Measurements from ENCODE around the gene TMEM107.

The TMEM107 gene

DNA sequence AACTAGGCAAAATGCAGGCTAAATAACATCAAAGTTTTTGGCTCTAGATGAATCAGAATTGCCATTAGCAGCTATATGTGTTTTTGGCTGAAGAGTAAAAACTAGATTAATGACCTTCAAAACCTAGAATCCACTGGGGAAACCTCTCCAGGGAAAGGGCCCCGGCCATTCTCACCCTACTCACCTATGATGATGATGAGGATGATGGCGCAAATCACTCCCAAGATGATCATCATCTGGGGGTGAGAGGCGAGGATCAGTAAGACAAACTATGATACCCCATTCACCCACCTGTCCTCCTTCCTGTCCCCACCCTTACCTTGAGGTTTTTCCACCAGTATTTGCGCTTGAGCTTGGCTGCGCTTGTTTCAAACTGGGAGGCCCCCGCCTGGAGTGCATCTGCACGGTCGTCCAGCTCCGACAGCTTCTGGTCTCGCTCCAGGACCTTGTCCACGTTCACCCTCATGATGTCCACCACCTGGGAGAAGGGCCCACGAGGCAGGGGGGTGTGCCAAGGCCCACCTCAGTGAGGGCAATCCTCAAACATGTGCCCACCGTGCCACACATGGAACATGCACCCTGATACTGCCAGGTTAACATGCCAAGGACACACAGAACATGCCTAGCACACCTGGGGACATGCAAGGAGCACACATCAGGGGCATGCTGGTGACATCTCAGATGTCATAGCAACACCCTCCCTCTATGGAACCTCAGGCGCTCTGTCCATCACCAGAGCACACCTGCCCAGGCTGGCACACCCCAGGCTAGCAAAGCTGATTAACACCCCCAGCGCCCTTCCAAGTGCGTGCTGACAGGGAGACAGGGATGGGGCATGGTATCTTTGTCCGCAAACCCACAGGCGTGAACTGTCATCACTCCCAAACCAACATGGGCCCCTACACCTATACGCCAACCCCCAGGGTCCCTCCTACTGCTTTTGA is 14.6 kb downstream of the TMEM107 start:
- DNase-seq: no peak

DNA sequence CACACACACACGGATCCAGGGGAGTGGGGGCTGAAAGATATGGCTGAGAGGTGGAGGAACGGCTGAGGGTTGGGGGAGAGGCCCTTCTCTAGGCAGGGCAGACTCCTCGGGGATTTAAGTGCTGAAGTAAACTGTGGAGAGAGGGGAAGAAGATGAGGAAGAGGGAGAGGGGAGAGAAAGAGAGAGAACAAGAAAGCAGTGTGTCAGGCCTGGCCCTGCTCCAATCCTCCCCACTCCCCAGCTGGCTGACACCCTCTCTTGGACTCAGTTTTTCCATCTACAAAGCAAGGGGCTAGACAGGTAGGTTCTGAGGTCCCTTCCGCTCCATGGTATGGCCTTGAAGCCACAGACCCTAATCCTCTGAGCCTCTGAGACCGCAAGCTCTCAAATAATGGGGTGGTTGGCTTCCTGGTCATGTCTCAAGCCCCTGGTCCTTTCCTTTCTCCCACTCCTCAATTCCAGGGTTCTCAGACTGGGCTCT is 15.4 kb downstream of the TMEM107 start:
- DNase-seq: no peak

DNA sequence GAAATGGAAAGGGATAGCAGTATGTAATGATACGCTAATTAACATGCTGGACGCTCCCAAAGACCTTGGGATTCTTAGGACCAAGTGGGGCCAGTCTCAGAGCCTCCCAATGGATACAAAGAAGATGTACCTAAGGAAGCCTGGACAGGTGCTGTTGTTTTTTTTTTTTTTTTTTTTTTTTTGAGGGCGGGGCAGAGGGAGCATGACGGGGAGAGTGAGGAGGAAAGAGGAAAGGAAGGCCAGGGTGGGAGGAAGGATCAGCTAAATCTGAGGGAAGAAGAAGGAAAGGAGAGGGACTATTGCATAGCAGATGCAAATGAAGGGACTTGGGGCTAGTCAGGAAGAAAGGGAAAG is 16.0 kb downstream of the TMEM107 start:
- DNase-seq: no peak

- DNase-seq: no peak
Observed at GRCh38 chr17:8159459-8160223, 16.5 kb downstream of the TMEM107 start.

GRCh38 chr17:8159032-8159400 is 17.2 kb downstream of the TMEM107 start:
- DNase-seq: no peak

- DNase-seq: peak; percentile 25
Observed at GRCh38 chr17:8158267-8159031, 17.7 kb downstream of the TMEM107 start.

- DNase-seq: peak; percentile 98
Observed at GRCh38 chr17:8156246-8156992, 19.8 kb downstream of the TMEM107 start.

GRCh38 chr17:8155996-8156245 is 20.3 kb downstream of the TMEM107 start:
- no peak for DNase-seq

GRCh38 chr17:8155231-8155995 is 20.8 kb downstream of the TMEM107 start:
- DNase-seq: no peak

GRCh38 chr17:8154608-8155155 is 21.5 kb downstream of the TMEM107 start:
- DNase-seq: no peak

DNA sequence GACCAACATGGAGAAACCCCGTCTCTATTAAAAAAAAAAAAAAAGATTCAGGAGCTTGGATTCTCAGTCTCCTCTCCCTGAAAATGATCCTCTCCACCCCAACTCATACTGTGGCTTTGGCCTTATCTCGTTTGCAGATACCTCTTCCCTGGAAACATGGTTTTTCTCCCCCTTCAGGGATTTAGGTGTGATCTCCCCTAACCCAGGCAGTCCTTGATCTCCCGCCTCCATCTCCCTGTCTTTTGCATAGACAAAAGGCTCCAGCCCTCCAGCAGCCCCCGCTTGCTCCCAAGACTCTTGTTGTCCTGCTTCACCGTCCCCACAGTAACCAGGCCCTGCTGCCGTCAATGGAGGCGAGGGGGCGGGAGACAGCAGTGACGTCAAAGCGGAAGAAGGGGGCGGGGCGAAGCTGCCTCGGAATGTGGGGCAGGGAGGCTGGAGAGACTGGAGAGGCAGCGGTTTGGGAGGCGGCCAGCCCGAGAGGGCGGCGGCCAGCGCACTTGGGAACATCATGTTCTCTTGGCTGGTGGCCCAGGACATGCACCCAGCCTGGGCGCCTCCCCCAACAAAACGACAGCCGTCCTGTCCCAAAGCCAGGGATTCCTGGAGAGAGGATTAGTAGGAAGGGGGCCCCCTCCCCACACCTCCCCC is 22.1 kb downstream of the TMEM107 start:
- DNase-seq: peak; percentile 35

- DNase-seq: no peak
Observed at GRCh38 chr17:8153525-8153956, 22.6 kb downstream of the TMEM107 start.

DNA sequence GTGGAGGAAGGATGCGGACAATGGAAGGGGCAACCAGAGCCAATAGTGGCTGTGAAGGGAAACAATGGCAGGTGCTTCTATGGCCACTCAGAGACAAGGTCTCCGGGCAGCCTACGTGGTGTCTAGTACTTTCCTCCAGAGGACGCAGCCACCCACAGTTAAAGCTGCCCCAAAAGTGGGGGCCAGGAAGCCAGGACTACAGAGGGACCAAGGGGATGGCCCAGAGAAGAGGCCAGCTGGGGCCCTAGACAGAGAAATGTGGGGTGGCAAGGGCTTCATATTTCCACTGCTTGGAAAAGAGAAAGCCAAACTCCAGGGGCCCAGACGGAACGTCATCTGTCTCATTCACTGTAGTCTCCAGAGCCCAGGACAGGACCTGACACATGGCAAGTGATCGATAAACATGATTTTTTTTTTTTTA is 23.1 kb downstream of the TMEM107 start:
- DNase-seq: no peak

- DNase-seq: peak; percentile 66
Observed at GRCh38 chr17:8152112-8152775, 23.9 kb downstream of the TMEM107 start, which contains the start of gene PER1. TSS of gene PER1 (minus strand) at chr17:8152404. CDS start at chr17:8150706, 1,698 bp downstream.

- no peak for DNase-seq
Observed at GRCh38 chr17:8151641-8152111, 24.5 kb downstream of the TMEM107 start.

GRCh38 chr17:8151120-8151640 is 25.0 kb downstream of the TMEM107 start:
- DNase-seq: peak; percentile 14

DNA sequence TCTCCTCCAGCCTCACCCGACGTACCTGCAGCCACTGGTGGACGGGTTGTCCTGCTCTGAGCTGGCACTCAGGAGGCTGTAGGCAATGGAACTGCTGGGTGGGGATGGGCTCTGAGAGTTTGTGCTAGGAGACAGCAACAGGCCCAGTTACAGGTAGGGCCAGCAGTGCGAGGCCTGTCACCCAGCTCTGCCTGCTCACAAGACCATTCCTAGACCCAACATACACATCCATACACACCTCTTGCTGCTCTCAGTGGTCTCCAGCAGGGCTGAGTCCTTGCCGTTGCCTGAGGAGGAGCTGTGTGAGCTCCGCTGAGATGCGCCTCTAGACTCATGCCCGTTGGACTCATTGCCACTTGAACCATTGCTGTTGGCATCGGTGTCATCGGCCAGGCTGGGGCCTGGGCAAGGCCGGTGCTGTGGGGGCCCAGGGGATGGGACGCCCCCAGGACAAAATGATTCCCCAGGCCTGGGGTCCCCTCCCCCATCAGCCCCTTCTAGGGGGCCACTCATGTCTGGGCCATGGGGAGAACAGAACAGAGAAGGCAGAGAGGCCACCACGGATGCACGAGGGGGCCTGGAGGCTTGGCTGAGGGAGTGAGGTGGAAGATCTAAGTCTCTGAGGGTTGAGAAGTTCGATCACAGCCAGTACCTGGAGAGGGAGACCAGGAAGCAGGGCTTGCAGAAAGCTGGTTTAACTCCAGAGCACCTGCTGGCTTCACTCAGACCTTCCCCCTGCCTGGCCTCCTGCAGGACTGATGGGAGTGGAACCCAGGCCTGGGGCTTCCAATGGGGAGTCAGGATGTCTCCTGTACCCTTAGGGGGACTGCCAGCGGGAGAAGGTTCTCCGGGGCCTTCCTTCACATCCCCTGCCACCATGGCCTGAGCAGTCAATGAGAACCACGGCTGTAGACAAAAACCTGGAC is 25.7 kb downstream of the TMEM107 start:
- DNase-seq: no peak

- DNase-seq: no peak
Observed at GRCh38 chr17:8149419-8150193, 26.6 kb downstream of the TMEM107 start.

Data from DMS153 (cell line).